HepG2 (cell line): ENCODE data around the gene C11orf24.
A peak's percentile ranks its signal among the peaks of the same experiment; 100 is the strongest.

Source experiments
- BHLHE40 ChIP-seq: IDR thresholded peaks from 2 replicates; pipeline ENCODE4 v1.6.1; 2011; ENCODE audit warnings: low read length, improper control_type of control experiment
- EHMT2 ChIP-seq: fragments of 200-600 bp; sonication (generic); IDR thresholded peaks from 2 replicates; pipeline ENCODE4 v1.7.0; 2017; ENCODE audit warnings: antibody characterized with exemption, low read depth, low read length, borderline replicate concordance
- ELF4 ChIP-seq: sonication (generic); formaldehyde crosslinking; IDR thresholded peaks from 2 replicates; pipeline ENCODE4 v1.5.0; 2020; ENCODE audit warnings: missing genetic modification reagents, mild to moderate bottlenecking, moderate library complexity, borderline replicate concordance
- GMEB1 ChIP-seq: sonication (generic); formaldehyde crosslinking; IDR thresholded peaks from 2 replicates; pipeline ENCODE4 v1.5.1; 2020; ENCODE audit warnings: missing genetic modification reagents, mild to moderate bottlenecking, borderline replicate concordance
- MAFK ChIP-seq, 2 experiments: IDR thresholded peaks in 1 of 2; conservative IDR thresholded peaks in 1 of 2; 2 replicates each; pipeline ENCODE4 v1.6.1; 2011; ENCODE audit warnings: improper control_type of control experiment in 2 of 2, low read length in 2 of 2
- MYNN ChIP-seq: sonication (generic); formaldehyde crosslinking; IDR thresholded peaks from 2 replicates; pipeline ENCODE4 v1.4.0; 2020; ENCODE audit warnings: mild to moderate bottlenecking, low read depth, missing genetic modification reagents
- SOX6 ChIP-seq, 2 experiments: fragments of 450-650 bp in 1 of 2; sonication (generic) in 1 of 2; formaldehyde crosslinking in 1 of 2; IDR thresholded peaks; 2 replicates each; pipeline versions ENCODE4 v1.4.0 to v1.6.1; 2017 to 2020; ENCODE audit warnings: antibody characterized with exemption in 1 of 2, mild to moderate bottlenecking in 1 of 2, missing genetic modification reagents in 1 of 2
- TAF1 ChIP-seq: sonication (generic); formaldehyde crosslinking; IDR thresholded peaks from 2 replicates; pipeline ENCODE4 v1.4.0; 2020; ENCODE audit warnings: missing genetic modification reagents
- ZSCAN29 ChIP-seq: sonication (generic); formaldehyde crosslinking; conservative IDR thresholded peaks from 2 replicates; pipeline ENCODE4 v1.4.0; 2020; ENCODE audit warnings: mild to moderate bottlenecking, missing genetic modification reagents

GRCh38 chr11:68216171-68216938 is 55.4 kb downstream of the C11orf24 start:
- TF ChIP-seq BHLHE40: no peak
- TF ChIP-seq ELF4 (CRISPR knock-in tag): no peak
- no peak for TF ChIP-seq SOX6 (IDR thresholded peaks at IDR 0.05)
- no peak for TF ChIP-seq SOX6 (CRISPR knock-in tag; IDR thresholded peaks at IDR 0.05)
- TF ChIP-seq ZSCAN29: no peak
- TF ChIP-seq TAF1 (CRISPR knock-in tag): peak; percentile 49; the same call in 1 of the 2 replicates
- TF ChIP-seq GMEB1 (CRISPR knock-in tag): no peak
- TF ChIP-seq MYNN: no peak
- TF ChIP-seq EHMT2: no peak
- no peak for TF ChIP-seq MAFK (conservative IDR thresholded peaks at IDR 0.05 in 1 of 2, IDR thresholded peaks at IDR 0.05 in 1 of 2; ENCODE audit: low read length in 2 of 2)
